Lower leg skin (tissue), 3 donors: ENCODE data around the gene ATOH8.

ENCODE experiments used
- CTCF ChIP-seq, 3 donors: fragments of 450-650 bp; IDR thresholded peaks; one replicate each; pipeline ENCODE4 v1.5.1; 2016; ENCODE audit warnings: antibody characterized with exemption in 3 of 3, mild to moderate bottlenecking in 3 of 3, moderate library complexity in 2 of 3
- POLR2A ChIP-seq, 2 donors: fragments of 450-650 bp; IDR thresholded peaks; one replicate each; pipeline ENCODE4 v1.6.1; 2016 to 2017; ENCODE audit warnings: antibody characterized with exemption in 2 of 2, mild to moderate bottlenecking in 1 of 2, moderate library complexity in 1 of 2

- TF ChIP-seq CTCF (IDR thresholded peaks at IDR 0.05) (no peak), POLR2A (IDR thresholded peaks at IDR 0.05) (no peak)
Observed at GRCh38 chr2:85792783-85793441, 39.1 kb downstream of the ATOH8 start.
